Stimulated activated CD8-positive, alpha-beta memory T cell treated with anti-CD3 and anti-CD28 coated beads, Interleukin-4, amount 100 ng/mL, for 4 hours (primary cell): ENCODE results near the gene CSNK1G3.
"Not testable (repeated sequence)": the region's sequence is repeated elsewhere in the genome, so short reads cannot be mapped to it uniquely, and the experiment has no call there.

Experiments
- DNase-seq, 2 donors: peaks; one replicate each; pipeline ENCODE4 v3.0.0-alpha.2; 2020; ENCODE audit warnings: low read depth in 2 of 2, low spot score in 1 of 2

CSNK1G3 gene

DNA sequence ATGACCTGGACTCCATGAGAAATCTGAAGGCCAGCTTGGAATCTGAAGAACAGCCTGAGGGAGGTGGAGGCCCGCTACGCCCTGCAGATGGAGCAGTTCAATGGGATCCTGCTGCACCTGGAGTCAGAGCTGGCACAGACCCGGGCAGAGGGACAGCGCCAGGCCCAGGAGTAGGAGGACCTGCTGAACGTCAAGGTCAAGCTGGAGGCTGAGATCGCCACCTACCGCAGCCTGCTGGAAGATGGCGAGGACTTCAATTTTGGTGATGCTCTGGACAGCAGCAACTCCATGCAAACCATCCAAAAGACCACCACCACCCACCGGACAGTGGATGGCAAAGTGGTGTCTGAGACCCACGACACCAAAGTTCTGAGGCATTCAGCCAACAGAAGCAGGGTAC, 125.1 kb downstream of the CSNK1G3 start:
- DNase-seq, result not testable (repeated sequence)

DNA sequence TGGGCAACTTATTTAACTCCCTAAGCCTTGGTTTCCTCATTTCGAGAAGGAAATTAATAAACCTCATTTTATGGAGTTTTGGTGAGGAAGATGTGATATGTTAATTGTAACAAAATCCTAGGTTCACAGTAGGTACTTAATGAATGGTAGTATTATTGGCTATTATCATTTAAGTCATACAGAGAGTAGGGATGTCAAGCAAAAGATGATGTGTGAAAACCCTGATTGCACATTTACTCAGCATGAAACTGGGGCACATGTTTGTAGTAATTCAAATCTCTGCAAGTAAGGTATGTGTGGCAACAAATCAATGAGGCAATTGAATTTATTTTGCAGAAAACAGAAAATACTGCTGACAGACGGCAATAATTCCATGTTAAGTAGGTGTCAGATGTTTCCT, 127.3 kb downstream of the CSNK1G3 start:
- DNase-seq, result no peak

DNA sequence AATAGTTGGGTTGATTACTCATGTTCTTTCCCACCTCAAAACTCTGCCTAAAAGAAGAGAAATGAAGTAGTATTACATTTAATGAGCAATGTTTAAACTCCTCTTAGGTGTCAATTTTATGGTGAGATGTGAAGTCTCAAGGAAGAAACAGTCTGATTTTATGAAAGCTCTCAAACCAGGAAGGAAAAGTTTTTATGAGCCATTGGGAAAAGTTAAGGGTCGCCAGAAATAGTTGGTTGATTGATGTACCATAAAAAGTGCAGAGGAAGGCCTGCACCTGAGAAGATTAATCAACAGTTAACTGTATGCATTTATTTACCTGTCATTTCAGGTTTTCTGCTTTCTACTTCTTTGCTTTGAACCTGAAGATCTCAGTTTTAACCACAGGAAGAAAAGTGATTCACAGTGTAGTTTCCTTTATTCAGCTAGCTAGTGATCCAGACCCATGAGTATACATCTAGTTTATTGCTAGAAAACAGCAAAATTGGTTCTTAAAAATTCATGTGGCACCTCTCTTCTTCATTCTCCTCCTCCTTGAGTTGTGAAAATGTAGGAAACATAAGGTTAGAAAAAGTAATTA, 133.1 kb downstream of the CSNK1G3 start:
- no peak for DNase-seq

DNA sequence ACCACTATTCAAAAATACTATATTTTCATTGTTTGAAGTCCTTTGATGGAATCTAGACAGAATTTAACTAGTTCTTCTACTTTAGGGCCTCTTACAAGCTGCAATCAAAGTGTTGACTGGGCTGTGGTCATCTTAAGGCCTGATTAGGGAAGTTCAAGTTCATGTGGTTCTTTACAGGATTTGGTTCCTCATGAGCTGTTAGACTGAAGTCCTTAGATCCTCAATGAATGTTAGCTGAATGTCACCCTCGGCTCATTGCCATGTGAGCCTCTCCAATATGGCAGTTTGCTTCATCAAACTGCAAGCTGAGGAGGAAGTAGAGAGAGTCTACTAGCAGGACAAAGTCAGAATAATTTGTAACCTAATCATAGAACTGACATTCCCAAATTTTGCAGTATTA, 135.1 kb downstream of the CSNK1G3 start:
- DNase-seq, result no peak

DNA sequence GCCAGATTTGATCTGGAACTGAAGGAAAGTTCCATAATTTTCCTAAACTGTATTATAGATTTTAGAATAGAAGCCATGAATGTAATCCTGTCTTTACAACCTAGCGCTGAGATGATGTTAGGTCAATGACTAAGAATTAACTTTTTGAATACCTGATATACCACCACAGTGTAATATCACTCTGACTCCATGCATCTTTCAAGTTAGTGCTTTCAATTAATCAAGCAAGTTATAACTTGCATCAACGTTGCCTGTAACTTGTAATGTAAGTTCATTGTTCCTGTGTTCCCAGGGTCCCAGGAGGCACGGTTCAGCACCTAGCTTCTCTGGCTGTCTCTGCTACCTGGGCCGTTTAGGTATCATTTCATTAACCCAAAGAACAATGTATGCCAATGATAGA, 139.3 kb downstream of the CSNK1G3 start:
- DNase-seq, result no peak

DNA sequence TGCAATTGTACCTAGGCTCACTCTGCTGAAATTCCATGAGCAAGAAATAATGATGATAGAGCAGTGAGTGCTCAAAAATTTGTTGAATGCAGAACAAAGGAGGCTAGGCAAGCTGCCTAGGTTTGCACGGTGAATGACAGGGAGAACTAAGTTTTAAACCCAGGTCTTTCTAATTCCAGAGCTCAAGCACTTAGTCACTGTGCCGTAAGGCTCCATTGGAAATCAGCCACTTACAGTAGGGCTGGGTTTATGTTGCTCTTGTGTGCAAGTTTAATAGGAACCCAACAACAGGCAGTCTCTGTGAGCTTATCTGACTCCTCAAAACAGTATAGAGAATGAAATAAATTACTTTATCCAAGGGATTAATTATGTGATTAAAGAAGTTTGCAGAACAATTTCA, 147.0 kb downstream of the CSNK1G3 start:
- DNase-seq, result no peak

DNA sequence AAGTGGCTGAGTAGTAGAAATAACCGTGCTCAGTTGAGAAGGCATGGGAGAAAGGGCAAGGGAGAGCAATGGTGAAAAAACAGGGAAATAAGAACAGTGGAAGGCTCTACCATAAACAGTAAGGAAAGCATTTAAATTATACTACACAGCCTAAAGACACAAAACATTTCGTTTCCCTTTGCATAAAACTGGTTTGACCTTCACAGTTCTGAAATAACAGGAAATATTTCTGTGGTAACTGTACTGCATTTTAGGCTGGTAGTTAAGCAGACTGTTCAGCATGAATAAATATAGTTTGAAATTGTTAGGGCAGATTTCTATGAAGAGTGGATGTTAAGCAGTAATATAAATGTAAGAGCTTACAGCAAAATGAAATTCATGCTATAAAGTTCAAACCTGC, 147.5 kb downstream of the CSNK1G3 start:
- no peak for DNase-seq

DNA sequence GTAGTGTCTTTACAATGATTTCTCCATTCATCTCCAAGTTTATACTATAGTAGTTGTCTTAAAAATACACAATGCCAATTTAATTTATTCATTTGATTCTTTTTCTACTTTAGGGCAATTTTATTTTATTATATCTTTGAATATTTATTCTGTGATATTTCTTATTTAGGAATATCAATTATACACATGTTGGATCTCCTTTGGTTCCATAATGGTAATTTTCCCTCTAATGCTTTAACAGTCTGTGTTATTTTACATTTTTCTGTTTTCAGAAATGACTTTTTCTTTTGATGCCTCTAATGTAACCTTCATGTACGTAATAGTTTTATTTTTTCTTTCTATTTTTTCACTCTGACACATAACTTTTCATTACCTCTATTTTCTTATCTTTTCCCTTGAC, 153.0 kb downstream of the CSNK1G3 start:
- DNase-seq, result no peak

DNA sequence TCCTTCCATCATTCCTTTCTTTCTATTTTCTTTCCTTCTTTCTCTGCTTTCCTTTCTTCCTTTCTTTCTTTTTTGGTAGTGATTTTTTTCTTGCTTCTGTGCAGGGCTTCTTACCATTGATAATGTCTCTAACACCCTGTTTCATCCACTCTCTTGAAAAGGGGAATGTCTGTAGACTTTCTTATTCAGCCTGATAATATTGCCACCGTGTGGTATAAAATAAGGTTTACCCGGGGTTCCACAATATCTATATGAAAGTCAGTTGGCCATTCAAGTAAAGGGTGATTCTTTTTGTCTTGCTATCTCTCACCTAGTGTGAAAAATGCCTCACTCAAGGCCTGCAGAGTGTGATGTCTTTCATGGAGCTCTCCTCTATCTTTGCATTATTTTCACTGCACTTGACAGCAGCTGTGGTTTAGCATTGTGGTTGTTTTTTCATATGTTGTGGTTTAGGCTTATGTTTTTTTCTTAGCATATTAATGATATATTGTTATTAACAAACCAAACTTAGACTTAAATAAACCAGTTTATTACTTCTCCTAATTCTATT, 153.9 kb downstream of the CSNK1G3 start:
- no peak for DNase-seq
